Spinal cord (tissue), 10 donors: ENCODE measurements around the gene SYT7. TPM values are rescaled to one million over a fixed set of nuclear protein-coding genes. Genes with fewer than 3 reads are reported as not detected.
A peak's percentile ranks its signal among the peaks of the same experiment; 100 is the strongest.

Source experiments
- DNase-seq, 6 donors: peaks; one replicate each; pipeline versions ENCODE4 v3.0.0 to v3.0.0-alpha.2; 2013 to 2015; ENCODE audit warnings: low spot score in 6 of 6, low read depth in 4 of 6
- H3K27ac ChIP-seq: one replicate; pipeline ENCODE4 v1.5.1; 2013; ENCODE audit warnings: low read depth, low read length, control low read depth
- H3K27me3 ChIP-seq: one replicate; pipeline ENCODE4 v1.6.1; 2013; ENCODE audit warnings: low read length; ENCODE audit not compliant: control insufficient read depth, insufficient read depth
- H3K36me3 ChIP-seq: one replicate; pipeline ENCODE4 v1.6.1; 2013; ENCODE audit warnings: low read length; ENCODE audit not compliant: control insufficient read depth, insufficient read depth
- H3K4me1 ChIP-seq: one replicate; pipeline ENCODE4 v1.6.1; 2013; ENCODE audit warnings: low read length; ENCODE audit not compliant: control insufficient read depth, insufficient read depth
- H3K4me3 ChIP-seq: one replicate; pipeline ENCODE4 v1.5.1; 2013; ENCODE audit warnings: low read depth, low read length, control low read depth
- H3K9me3 ChIP-seq: one replicate; pipeline ENCODE4 v1.6.1; 2013; ENCODE audit warnings: low read length; ENCODE audit not compliant: control insufficient read depth, insufficient read depth
- WGBS: methylation state at CpG from one replicate; pipeline ENCODE4 v1.1.5; 2013; ENCODE audit warnings: missing lambda C conversion rate; ENCODE audit not compliant: insufficient coverage; 5-methylcytosine and 5-hydroxymethylcytosine counted together
- polyA plus RNA-seq, 2 donors: library from polyadenylated mRNA; unstranded; fragments of 120-200 nt; gene quantifications; one replicate each; pipeline ENCODE4 v1.2.1, GENCODE V29; 2013; ENCODE audit not compliant: insufficient read length in 2 of 2
- total RNA-seq, 2 donors: library from RNA; depleted of rRNA in 1 of 2; stranded (reverse); fragments of 120-200 nt in 1 of 2; fragments of >200 nt in 1 of 2; gene quantifications; one replicate each; pipeline versions ENCODE4 v1.2.3 to v1.2.4, GENCODE V29; 2013 to 2014
- donor health status: healthy.

The SYT7 gene
- total and polyA plus RNA-seq, 4 donors: 9.8 to 57.7 (median 41.3) TPM

- H3K9me3 ChIP-seq: no peaks in the 10 kb centered on the region
- H3K4me3 ChIP-seq: no peak overlapping the region
- 89% methylated on average over 3 of the region's 4 CpGs for WGBS
- no peak for DNase-seq
- H3K27ac ChIP-seq: no peak overlapping the region
- H3K4me1 ChIP-seq: peaks cover 46% of the 10 kb centered on the region
- H3K27me3 ChIP-seq: no peaks in the 10 kb centered on the region
- H3K36me3 ChIP-seq: peaks cover 43% of the 10 kb centered on the region
Measured at GRCh38 chr11:61487342-61488025, 93.4 kb downstream of the SYT7 start.

- no peak for DNase-seq
- no peak overlapping the region for H3K4me3 ChIP-seq
- peaks cover 49% of the 10 kb centered on the region for H3K4me1 ChIP-seq
- H3K36me3 ChIP-seq: peaks cover 43% of the 10 kb centered on the region
- H3K27me3 ChIP-seq: no peaks in the 10 kb centered on the region
- H3K27ac ChIP-seq: no peak overlapping the region
- 73% methylated on average over 5 of the region's 5 CpGs for WGBS
- H3K9me3 ChIP-seq: no peaks in the 10 kb centered on the region
Measured at GRCh38 chr11:61486779-61487178, 94.1 kb downstream of the SYT7 start.

DNA sequence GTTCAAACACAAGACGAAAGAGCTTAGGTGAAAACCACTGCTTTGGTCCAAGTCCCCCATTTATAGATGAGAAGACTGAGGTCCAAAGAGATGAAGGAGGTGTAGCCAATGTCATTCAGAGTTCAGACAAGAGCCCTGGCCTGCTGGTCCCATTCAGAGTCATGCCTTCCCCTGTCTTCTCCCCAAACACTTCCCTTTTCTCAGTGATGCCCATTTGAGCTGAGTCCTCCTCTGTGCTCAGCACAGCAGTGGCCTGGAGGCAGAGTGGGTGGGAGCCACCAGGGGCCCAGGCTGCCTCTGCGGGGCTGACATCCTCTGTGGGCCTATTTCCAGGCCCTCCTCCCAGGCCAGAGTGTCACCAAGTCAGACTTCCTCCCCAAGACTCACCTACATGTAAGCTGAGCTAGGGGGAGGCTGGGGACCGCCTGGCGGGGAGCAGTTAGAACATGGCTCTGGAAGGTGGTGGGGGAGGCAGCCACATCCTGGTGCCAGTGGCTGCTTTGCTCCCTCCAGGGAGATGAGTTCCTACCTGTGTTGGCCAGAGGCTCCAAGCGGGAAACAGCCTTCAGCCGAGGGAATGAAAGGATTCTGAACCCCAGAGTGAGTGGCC is 94.8 kb downstream of the SYT7 start:
- WGBS: 90% methylated on average over 5 of the region's 6 CpGs
- H3K4me1 ChIP-seq: peaks cover 49% of the 10 kb centered on the region
- no peak overlapping the region for H3K4me3 ChIP-seq
- H3K9me3 ChIP-seq: no peaks in the 10 kb centered on the region
- H3K36me3 ChIP-seq: peaks cover 42% of the 10 kb centered on the region
- H3K27ac ChIP-seq: no peak overlapping the region
- DNase-seq: no peak
- no peaks in the 10 kb centered on the region for H3K27me3 ChIP-seq

- Histone ChIP-seq H3K36me3 (peaks cover 32% of the 10 kb centered on the region), H3K4me3 (no peak overlapping the region), H3K27me3 (no peaks in the 10 kb centered on the region), H3K4me1 (peaks cover 48% of the 10 kb centered on the region), H3K9me3 (no peaks in the 10 kb centered on the region), H3K27ac (no peak overlapping the region)
- WGBS: 90% methylated on average over 11 of the region's 11 CpGs
- no peak for DNase-seq
Measured at GRCh38 chr11:61485080-61485479, 95.8 kb downstream of the SYT7 start.

DNA sequence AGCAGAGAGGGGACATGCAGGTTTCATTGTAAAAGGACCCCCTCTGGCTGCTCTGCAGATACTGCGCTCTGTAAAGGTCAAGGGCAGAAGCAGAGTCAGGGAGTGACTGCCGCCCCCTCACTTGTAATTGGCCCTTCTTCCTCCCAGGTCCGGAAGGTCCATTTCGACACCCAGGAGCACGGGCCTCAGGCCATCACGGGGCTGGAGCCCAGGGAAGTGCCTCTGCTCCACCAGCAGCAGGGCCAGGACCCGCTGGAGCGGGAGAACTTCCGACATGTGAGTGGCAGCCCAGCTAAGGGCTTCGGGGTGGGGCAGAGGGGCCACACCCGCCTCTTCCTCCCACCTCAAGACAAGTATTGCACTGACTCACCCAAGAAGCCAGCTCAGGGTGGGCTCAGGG is 96.3 kb downstream of the SYT7 start:
- no peaks in the 10 kb centered on the region for H3K9me3 ChIP-seq
- DNase-seq: no peak
- H3K27ac ChIP-seq: no peak overlapping the region
- H3K4me1 ChIP-seq: peaks cover 46% of the 10 kb centered on the region
- peaks cover 31% of the 10 kb centered on the region for H3K36me3 ChIP-seq
- H3K27me3 ChIP-seq: no peaks in the 10 kb centered on the region
- 84% methylated on average over 9 of the region's 11 CpGs for WGBS
- H3K4me3 ChIP-seq: no peak overlapping the region

DNA sequence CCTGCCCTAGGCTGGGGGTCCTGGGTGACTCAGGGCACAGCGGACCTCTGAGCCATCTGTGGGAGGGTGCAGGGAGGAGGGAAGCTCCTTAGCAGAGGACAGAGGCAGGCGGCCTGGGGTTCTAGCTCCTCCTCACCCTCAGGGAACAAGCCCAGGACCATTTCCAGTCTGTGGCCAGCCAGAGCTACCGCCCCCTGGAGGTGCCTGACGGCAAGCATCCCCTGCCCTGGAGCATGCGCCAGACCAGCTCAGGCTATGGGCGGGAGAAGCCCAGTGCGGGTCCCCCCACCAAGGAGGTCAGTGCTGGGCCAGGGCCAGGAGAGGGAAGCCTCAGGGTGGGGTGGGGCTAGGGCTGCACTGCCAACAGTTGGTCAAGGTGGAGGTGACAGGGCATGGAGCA is 98.4 kb downstream of the SYT7 start:
- DNase-seq: no peak
- H3K9me3 ChIP-seq: no peaks in the 10 kb centered on the region
- whole genome bisulfite sequencing: 58% methylated on average over 7 of the region's 7 CpGs
- no peak overlapping the region for H3K27ac ChIP-seq
- H3K27me3 ChIP-seq: no peaks in the 10 kb centered on the region
- peaks cover 45% of the 10 kb centered on the region for H3K4me1 ChIP-seq
- no peak overlapping the region for H3K4me3 ChIP-seq
- peaks cover 29% of the 10 kb centered on the region for H3K36me3 ChIP-seq

DNA sequence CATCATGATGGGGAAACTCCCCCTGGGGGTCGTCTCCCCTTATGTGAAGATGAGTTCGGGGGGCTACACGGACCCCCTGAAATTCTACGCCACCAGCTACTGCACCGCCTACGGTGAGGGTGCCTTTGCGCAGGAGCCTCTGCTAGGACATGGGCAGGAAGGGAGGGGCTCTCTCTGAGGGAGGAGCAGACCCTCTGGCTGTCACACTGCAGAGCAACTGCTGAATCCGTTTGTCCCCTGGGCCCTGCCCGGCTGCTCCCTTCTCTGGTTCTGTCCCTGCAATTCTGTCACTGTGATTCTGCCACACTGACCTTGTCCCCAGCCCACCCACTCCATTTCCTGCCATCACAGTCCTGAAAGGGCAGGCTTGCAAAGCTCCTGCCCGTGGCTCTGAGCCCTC is 99.1 kb downstream of the SYT7 start:
- Histone ChIP-seq H3K27me3 (no peaks in the 10 kb centered on the region), H3K27ac (no peak overlapping the region), H3K36me3 (peaks cover 22% of the 10 kb centered on the region), H3K4me3 (no peak overlapping the region), H3K9me3 (no peaks in the 10 kb centered on the region), H3K4me1 (peaks cover 51% of the 10 kb centered on the region)
- no peak for DNase-seq
- 62% methylated on average over 6 of the region's 10 CpGs for WGBS

DNA sequence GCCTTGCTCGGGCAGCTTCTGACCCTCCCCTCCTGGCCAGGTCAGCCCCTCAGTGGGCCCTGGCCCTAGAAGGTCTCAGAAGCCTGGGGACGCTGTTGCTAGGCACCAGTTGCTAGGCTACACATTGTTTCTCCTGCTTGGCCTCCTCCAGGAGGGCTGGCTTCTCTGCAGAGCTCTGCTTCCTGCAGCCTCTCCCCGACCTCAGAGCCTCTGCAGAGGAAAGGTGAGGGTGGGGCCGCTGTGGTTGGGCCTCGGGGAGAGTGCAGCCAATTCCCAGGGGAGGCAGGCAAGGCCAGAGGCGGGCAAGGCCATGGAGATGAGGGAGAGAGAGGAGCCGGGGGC is 99.9 kb downstream of the SYT7 start:
- DNase-seq: peak in 2 of 6 donors; percentile 77 to 85
- Histone ChIP-seq H3K36me3 (peaks cover 14% of the 10 kb centered on the region), H3K9me3 (no peaks in the 10 kb centered on the region), H3K27ac (no peak overlapping the region), H3K4me1 (peaks cover 48% of the 10 kb centered on the region), H3K27me3 (no peaks in the 10 kb centered on the region), H3K4me3 (no peak overlapping the region)
- WGBS: 4% methylated on average over 4 of the region's 7 CpGs

- Histone ChIP-seq H3K36me3 (peaks cover 10% of the 10 kb centered on the region), H3K27ac (no peak overlapping the region), H3K4me3 (no peak overlapping the region), H3K4me1 (peaks cover 51% of the 10 kb centered on the region), H3K9me3 (no peaks in the 10 kb centered on the region), H3K27me3 (no peaks in the 10 kb centered on the region)
- WGBS: 62% methylated on average over 13 of the region's 15 CpGs
- no peak for DNase-seq
Measured at GRCh38 chr11:61480261-61480993, 100.4 kb downstream of the SYT7 start.
